Raji (cell line): ENCODE data around the gene PLLP.

Experiments
- POLR2A ChIP-seq: IDR thresholded peaks from 2 replicates; pipeline ENCODE4 v1.6.1; 2011; ENCODE audit warnings: low read depth, low read length, control low read depth; ENCODE audit not compliant: insufficient read depth

The PLLP gene

GRCh38 chr16:57229079-57229478 is 55.4 kb downstream of the PLLP start:
- TF ChIP-seq POLR2A = no peak

GRCh38 chr16:57226701-57227621 is 57.5 kb downstream of the PLLP start:
- no peak for TF ChIP-seq POLR2A

DNA sequence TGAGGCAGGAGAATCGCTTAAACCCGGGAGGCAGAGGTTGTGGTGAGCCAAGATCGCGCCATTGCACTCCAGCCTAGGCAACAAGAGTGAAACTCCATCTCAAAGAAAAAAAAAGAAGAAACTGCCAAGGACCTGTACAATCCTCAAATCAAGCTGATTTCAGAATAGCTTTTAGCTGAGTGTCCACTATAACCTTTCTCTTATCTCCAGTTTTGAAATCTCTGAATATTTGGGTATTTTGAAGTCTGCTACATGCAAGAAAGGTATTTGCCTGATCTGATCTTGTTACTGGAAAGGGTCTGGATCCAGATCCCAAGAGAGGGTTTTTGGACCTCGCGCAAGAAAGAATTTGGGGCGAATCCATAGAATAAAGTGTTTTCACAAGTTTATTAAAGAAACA is 58.5 kb downstream of the PLLP start:
- no peak for TF ChIP-seq POLR2A

DNA sequence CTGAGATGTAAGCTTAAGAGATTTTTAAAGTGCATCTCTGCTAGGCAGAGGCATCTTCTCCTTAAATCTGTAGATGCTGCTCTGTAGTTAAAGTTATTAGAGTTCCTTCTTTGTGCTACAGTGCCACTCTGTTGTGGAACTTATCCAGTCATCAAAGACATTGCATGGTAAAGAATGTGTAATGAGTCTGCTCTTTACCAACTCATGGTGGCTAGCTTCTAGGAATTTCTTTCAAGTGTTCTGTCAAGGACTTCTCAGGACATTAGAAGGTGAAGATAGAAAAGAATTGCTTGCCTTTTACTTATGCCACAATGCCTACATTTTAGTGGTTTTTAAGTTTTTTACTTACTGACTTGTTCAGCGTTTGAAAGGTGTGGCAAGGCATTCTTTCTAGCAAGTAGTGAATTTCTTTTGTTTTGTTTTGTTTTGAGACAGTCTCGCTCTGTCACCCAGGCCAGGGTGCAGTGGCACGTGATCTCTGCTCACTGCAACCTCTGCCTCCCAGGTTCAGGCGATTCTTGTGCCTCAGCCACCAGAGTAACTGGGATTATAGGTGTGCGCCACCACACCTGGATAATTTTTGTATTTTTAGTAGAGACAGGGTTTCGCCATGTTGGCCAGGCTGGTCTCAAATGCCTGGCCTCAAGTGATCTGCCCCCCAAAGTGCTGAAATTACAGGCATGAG is 59.7 kb downstream of the PLLP start:
- TF ChIP-seq POLR2A = no peak

DNA sequence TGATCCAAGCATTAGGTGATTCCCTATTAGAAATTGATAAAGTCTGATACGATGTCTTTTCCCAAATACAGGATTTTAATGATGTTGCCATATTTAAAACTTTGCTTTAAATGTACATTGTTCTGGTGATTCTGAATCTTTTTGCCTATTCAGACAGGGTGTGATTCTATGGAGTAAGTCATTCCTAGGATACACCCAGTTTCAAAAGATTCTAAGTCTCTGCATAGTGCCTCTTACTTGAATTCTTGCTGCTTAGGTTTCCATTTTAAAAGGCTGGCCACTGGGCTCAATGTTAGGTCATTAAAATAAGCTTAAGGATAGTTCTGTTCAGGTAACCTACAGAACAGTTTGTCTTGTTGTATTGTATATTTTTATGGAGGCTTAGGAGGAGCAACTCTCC is 61.4 kb downstream of the PLLP start:
- TF ChIP-seq POLR2A = no peak

DNA sequence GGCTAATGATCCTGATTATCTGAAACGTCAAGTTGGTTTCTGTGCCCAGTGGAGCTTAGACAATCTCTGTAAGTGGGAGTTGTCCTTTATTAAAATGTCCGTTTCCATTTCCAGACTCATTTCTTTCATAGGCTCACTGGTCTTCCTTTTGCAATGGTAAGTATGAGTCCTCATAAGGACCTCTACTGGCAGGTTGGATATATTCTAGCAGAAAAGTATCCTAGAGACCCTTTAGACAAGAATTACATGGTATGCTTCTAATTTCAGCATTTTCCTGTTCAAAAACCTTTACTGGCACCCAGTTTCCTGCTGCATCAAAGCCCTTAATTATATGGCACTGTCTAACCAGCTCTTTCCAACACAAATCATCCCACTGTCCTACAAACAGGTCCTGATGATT is 67.5 kb downstream of the PLLP start:
- TF ChIP-seq POLR2A = no peak

DNA sequence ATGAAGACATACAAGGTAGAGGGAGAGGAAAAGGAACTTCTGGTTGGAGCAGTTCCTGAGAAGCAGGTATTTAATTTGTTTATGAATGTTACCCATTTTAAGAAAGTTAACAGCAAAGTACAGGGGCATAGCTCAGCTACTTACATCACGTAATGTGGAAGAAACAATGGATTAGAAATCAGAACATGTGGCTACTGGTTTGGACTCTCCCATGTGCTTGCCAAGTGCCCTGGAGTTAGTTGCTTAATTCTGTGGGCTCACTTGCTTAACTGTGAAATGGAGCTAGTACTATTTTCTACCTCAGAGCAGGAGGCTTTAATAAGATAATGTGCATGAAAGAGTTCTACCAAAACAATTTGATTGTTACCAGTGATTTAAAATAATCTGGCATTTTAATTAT is 71.0 kb downstream of the PLLP start:
- TF ChIP-seq POLR2A = no peak

DNA sequence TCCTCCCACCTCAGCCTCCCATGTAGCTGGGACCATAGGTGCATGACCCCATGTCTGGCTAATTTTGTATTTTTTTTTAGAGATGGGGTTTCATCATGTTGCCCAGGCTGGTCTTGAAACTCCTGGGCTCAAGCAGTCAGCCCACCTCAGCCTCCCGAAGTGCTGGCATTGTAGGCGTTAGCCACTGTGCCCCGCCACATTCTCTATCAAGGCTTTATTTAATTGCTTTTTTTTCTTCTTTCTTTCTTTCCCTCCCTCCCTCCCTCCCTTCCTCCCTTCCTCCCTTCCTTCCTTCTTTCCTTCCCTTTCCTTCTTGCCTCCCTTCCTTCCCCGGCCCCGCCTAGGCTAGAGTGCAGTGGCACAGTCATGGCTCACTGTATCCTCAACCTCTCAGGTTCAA is 74.7 kb downstream of the PLLP start:
- TF ChIP-seq POLR2A = no peak

- TF ChIP-seq POLR2A = no peak
These were observed 75.5 kb downstream of the PLLP start for GRCh38 chr16:57208926-57209325.
